ENCODE measurements around the gene EBF3.

EBF3 gene

GRCh38 chr10:129875993-129876726 is 87.9 kb downstream of the EBF3 start:
- H3K4me3 ChIP-seq (ENCODE audit: low read depth, low read length) = no peak overlapping the region
- TF ChIP-seq, protein P1, sequence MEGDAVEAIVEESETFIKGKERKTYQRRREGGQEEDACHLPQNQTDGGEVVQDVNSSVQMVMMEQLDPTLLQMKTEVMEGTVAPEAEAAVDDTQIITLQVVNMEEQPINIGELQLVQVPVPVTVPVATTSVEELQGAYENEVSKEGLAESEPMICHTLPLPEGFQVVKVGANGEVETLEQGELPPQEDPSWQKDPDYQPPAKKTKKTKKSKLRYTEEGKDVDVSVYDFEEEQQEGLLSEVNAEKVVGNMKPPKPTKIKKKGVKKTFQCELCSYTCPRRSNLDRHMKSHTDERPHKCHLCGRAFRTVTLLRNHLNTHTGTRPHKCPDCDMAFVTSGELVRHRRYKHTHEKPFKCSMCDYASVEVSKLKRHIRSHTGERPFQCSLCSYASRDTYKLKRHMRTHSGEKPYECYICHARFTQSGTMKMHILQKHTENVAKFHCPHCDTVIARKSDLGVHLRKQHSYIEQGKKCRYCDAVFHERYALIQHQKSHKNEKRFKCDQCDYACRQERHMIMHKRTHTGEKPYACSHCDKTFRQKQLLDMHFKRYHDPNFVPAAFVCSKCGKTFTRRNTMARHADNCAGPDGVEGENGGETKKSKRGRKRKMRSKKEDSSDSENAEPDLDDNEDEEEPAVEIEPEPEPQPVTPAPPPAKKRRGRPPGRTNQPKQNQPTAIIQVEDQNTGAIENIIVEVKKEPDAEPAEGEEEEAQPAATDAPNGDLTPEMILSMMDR (IDR thresholded peaks at IDR 0.05; ENCODE audit: low read depth, low read length) = no peak
- in situ Hi-C loops (cut with HindIII; ENCODE audit: low sequenced_read_pairs) = no loop called here
- DNase-seq (ENCODE audit: low read depth, low spot score) = no peak

- TF ChIP-seq, protein P1 (IDR thresholded peaks at IDR 0.05; ENCODE audit: low read depth, low read length) = no peak
- DNase-seq (ENCODE audit: low read depth, low spot score) = no peak
- in situ Hi-C loops (cut with HindIII; ENCODE audit: low sequenced_read_pairs) = no loop called here
- no peak overlapping the region for H3K4me3 ChIP-seq (ENCODE audit: low read depth, low read length)
Observed at GRCh38 chr10:129873351-129873750, 90.7 kb downstream of the EBF3 start.

DNA sequence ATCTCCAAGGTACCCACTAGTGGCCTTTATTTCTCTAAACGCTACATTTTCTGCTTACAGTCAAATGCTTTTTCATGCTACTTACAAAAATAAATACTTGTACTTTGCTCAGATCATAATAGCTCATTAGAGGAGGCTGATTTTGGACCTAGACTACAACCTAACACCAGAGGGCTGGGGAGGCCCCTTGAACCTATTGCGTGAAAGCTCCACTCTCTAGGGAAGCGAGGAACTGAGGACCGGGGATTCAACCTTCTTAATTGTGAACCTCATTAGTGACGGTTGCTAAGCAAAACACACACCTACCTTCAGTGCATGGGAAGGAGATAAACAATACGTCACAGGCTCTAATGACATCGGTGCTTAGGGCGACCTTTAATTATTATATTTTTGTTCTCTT is 92.1 kb downstream of the EBF3 start:
- DNase-seq (ENCODE audit: low read depth, low spot score) = no peak
- in situ Hi-C loops (cut with HindIII; ENCODE audit: low sequenced_read_pairs) = no loop called here
- no peak overlapping the region for H3K4me3 ChIP-seq (ENCODE audit: low read depth, low read length)
- TF ChIP-seq, protein P1 (IDR thresholded peaks at IDR 0.05; ENCODE audit: low read depth, low read length) = no peak

DNA sequence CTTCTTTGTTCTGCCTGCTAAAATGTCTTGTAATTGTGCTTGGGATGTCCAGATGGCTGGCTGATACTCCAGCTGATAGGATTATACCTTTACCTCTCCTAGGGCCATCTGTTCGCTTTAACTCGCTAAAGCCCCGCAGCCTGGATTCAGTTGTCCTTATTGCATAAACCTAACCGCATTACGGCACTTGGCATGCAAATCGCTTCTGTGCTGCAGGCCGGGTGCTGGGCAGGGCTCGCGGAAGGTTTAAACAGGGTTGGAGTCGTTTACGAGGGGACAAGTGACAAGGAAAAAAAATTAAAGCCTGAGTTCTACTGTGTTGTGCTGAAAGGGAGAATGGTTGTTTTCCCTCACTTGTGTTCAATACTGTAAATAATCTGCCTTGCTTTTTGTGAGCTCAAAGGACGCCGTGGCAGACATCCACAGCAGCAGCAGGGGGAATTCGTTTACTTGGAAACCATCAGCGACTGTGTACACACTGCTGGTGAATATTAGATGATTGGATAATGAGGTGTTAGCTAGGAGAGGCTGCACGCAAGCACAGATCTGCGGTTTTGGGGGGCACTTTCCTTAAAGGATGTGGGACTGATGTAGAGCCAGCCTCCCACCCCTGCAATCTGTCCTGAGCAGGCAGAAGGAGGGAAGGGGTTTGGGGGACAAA is 93.0 kb downstream of the EBF3 start:
- no peak for DNase-seq (ENCODE audit: low read depth, low spot score)
- in situ Hi-C loops (cut with HindIII; ENCODE audit: low sequenced_read_pairs) = no loop called here

DNA sequence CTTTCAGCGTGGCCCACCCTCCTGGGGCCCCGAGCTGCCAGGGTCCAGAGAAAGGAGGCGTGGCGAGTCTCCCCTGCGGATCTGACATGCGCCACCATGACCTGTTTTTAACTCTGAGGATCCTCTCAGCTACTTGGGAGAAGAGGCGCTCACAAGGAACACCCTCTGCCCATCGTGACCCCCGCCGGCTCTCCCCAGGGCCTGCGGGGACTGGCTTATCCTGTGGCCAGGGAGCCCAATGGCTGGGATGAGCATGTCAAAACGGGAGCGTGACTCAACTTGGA is 93.7 kb downstream of the EBF3 start:
- DNase-seq (ENCODE audit: low read depth, low spot score) = no peak
- H3K4me3 ChIP-seq (ENCODE audit: low read depth, low read length) = no peak overlapping the region
- TF ChIP-seq, protein P1 (IDR thresholded peaks at IDR 0.05; ENCODE audit: low read depth, low read length) = no peak
- in situ Hi-C loops (cut with HindIII; ENCODE audit: low sequenced_read_pairs) = no loop called here

More for the DNA sequence above, 93.0 kb downstream of the EBF3 start:
- no peak overlapping the region for H3K4me3 ChIP-seq (ENCODE audit: low read depth, low read length)
- TF ChIP-seq, protein P1 (IDR thresholded peaks at IDR 0.05; ENCODE audit: low read depth, low read length) = no peak

- DNase-seq (ENCODE audit: low read depth, low spot score) = no peak
- TF ChIP-seq, protein P1 (IDR thresholded peaks at IDR 0.05; ENCODE audit: low read depth, low read length) = no peak
- H3K4me3 ChIP-seq (ENCODE audit: low read depth, low read length) = no peak overlapping the region
- in situ Hi-C loops (cut with HindIII; ENCODE audit: low sequenced_read_pairs) = no loop called here
Observed at GRCh38 chr10:129869596-129870473, 94.2 kb downstream of the EBF3 start.

All from astrocyte of the spinal cord (primary cell).